K562 (cell line): ENCODE results near the gene ADGRL3. TPM values are rescaled to one million over a fixed set of nuclear protein-coding genes. Genes with fewer than 3 reads are reported as not detected.

ENCODE experiments used
- ATAC-seq: fragments of 200-7000 bp; cut with Tn5 transposase; 3 replicates; pipeline ENCODE4 v1.9.1; 2020; ENCODE audit warnings: moderate library complexity
- BruUV-seq: library from RNA; stranded (reverse); fragments of 400-500 nt; replicated peaks from 2 replicates; lab custom pipeline; 2021; lab: Mats Ljungman, UMichigan
- CTCF ChIA-PET: fragments of 300-600 bp; formaldehyde crosslinking; extraction: SDS; loops from one replicate; lab custom pipeline; 2021; ENCODE audit warnings: low intra/inter-chr PET ratio; lab: Yijun Ruan, JAX
- POLR2A ChIA-PET: fragments of 300-600, 350-650 bp; sonication (Branson Sonifier 250); formaldehyde crosslinking; extraction: SDS; loops from one replicate; lab custom pipeline; 2021; ENCODE audit warnings: antibody characterized with exemption, inconsistent platforms; lab: Yijun Ruan, JAX
- DNase-seq, 4 experiments: peaks; one replicate each; pipeline versions ENCODE4 v3.0.0 to v3.0.0-alpha.2; 2011 to 2018; ENCODE audit warnings: low spot score in 3 of 4, mixed read lengths in 3 of 4; ENCODE audit errors: extremely low read depth in 1 of 4
- FAIRE-seq: peaks from 2 replicates; lab custom pipeline; 2011; peaks lifted over from hg19 to GRCh38; lab: Jason Lieb, UNC
- H2AFZ ChIP-seq: 2 replicates; pipeline ENCODE4 v1.6.0; 2011; ENCODE audit warnings: low read depth, low read length, control low read depth, inconsistent platforms
- H3K27ac ChIP-seq: fragments of 200-600 bp; 3 replicates; pipeline ENCODE4 v1.8.0; 2011; ENCODE audit warnings: low read depth, mild to moderate bottlenecking, control low read depth, inconsistent platforms, low read length, moderate library complexity, mixed read lengths; ENCODE audit errors: extremely low read depth
- H3K27me3 ChIP-seq, 2 experiments: fragments of 300-600 bp in 1 of 2; 2 replicates in 1 of 2; 3 replicates in 1 of 2; pipeline versions ENCODE4 v1.6.0 to v1.8.0; 2011; ENCODE audit warnings: inconsistent platforms in 2 of 2, low read length in 2 of 2, mild to moderate bottlenecking in 1 of 2, mixed read lengths in 1 of 2, moderate library complexity in 1 of 2; ENCODE audit not compliant: control insufficient read depth in 2 of 2, insufficient read depth in 2 of 2
- H3K36me3 ChIP-seq: fragments of 300-600 bp; 3 replicates; pipeline ENCODE4 v1.8.0; 2011; ENCODE audit warnings: mild to moderate bottlenecking, low read length, inconsistent platforms; ENCODE audit not compliant: control insufficient read depth, insufficient read depth
- H3K4me1 ChIP-seq, 2 experiments: fragments of 200-600 bp in 1 of 2; replicated peaks in 1 of 2; 2 replicates in 1 of 2; 3 replicates in 1 of 2; pipeline versions ENCODE4 v1.5.1 to v1.8.0; 2011; ENCODE audit warnings: inconsistent platforms in 2 of 2, low read length in 2 of 2, mild to moderate bottlenecking in 1 of 2, mixed read lengths in 1 of 2, moderate library complexity in 1 of 2; ENCODE audit not compliant: control insufficient read depth in 2 of 2, insufficient read depth in 2 of 2
- H3K4me2 ChIP-seq: 2 replicates; pipeline ENCODE4 v1.6.1; 2011; ENCODE audit warnings: low read length, control low read depth, inconsistent platforms, mixed read lengths; ENCODE audit not compliant: insufficient read depth
- H3K4me3 ChIP-seq: fragments of 200-600 bp; sonication (generic), shearing (Covaris generic); 2 replicates; pipeline ENCODE4 v1.5.1; 2016; ENCODE audit warnings: control low read depth, inconsistent platforms
- H3K79me2 ChIP-seq: fragments of 200-600 bp; 3 replicates; pipeline ENCODE4 v1.8.0; 2011; ENCODE audit warnings: low read length, inconsistent platforms; ENCODE audit not compliant: control insufficient read depth, insufficient read depth
- H3K9ac ChIP-seq, 2 experiments: 2 replicates each; pipeline versions ENCODE4 v1.6.0 to v1.6.1; 2011; ENCODE audit warnings: low read depth in 2 of 2, low read length in 2 of 2, control low read depth in 1 of 2, inconsistent platforms in 1 of 2, mild to moderate bottlenecking in 1 of 2, mixed read lengths in 1 of 2; ENCODE audit not compliant: insufficient read depth in 1 of 2
- H3K9me1 ChIP-seq: one replicate; pipeline ENCODE4 v1.6.0; 2011; ENCODE audit warnings: inconsistent platforms, mild to moderate bottlenecking, low read length, moderate library complexity; ENCODE audit not compliant: control insufficient read depth, insufficient read depth
- H3K9me3 ChIP-seq: replicated peaks from 2 replicates; pipeline ENCODE4 v1.5.1; 2011; ENCODE audit warnings: low read depth, low read length, inconsistent platforms; ENCODE audit not compliant: control insufficient read depth, insufficient read depth
- H4K20me1 ChIP-seq: replicated peaks from 2 replicates; pipeline ENCODE4 v1.6.1; 2011; ENCODE audit warnings: low read length, inconsistent platforms, mixed read lengths; ENCODE audit not compliant: control insufficient read depth, insufficient read depth
- CBFA2T3 ChIP-seq: fragments of 450-650 bp; IDR thresholded peaks from 2 replicates; pipeline ENCODE4 v1.6.1; 2017
- CBX1 ChIP-seq: sonication (generic); IDR thresholded peaks from 2 replicates; pipeline ENCODE4 v1.6.1; 2016; ENCODE audit warnings: antibody characterized with exemption, low read depth, mild to moderate bottlenecking
- DDX20 ChIP-seq: fragments of 450-650 bp; IDR thresholded peaks from 2 replicates; pipeline ENCODE4 v1.6.1; 2016; ENCODE audit warnings: missing genetic modification characterization, low read depth, mild to moderate bottlenecking, missing compliant biosample characterization, moderate library complexity
- ILK ChIP-seq: fragments of 450-650 bp; IDR thresholded peaks from 2 replicates; pipeline ENCODE4 v1.6.1; 2016; ENCODE audit warnings: missing genetic modification characterization, low read depth, mild to moderate bottlenecking, missing compliant biosample characterization, moderate library complexity, borderline replicate concordance
- IRF2 ChIP-seq: sonication (generic); formaldehyde crosslinking; IDR thresholded peaks from 2 replicates; pipeline ENCODE4 v1.8.1; 2022; ENCODE audit warnings: mild to moderate bottlenecking, missing genetic modification reagents
- L3MBTL2 ChIP-seq: fragments of 450-650 bp; IDR thresholded peaks from 2 replicates; pipeline ENCODE4 v1.6.1; 2016; ENCODE audit warnings: mild to moderate bottlenecking, moderate library complexity
- MEIS2 ChIP-seq: fragments of 450-650 bp; IDR thresholded peaks from 2 replicates; pipeline ENCODE4 v1.6.1; 2014; ENCODE audit warnings: mild to moderate bottlenecking; ENCODE audit not compliant: partially characterized antibody
- POLR2H ChIP-seq: IDR thresholded peaks from 2 replicates; pipeline ENCODE4 v1.6.1; 2016; ENCODE audit warnings: missing genetic modification characterization, low read depth, mild to moderate bottlenecking, control low read depth, missing compliant biosample characterization, moderate library complexity
- PPARD ChIP-seq: fragments of 250-450 bp; sonication (Bioruptor Pico); IDR thresholded peaks from 2 replicates; pipeline ENCODE4 v1.8.0; 2022; ENCODE audit warnings: inconsistent platforms, mild to moderate bottlenecking, moderate library complexity
- PRPF4 ChIP-seq: fragments of 200-400 bp; formaldehyde crosslinking; IDR thresholded peaks from one replicate; pipeline ENCODE4 v1.6.1; 2017; ENCODE audit warnings: low read length, low read depth, mild to moderate bottlenecking; ENCODE audit not compliant: insufficient read depth, poor library complexity, severe bottlenecking
- SMAD2 ChIP-seq: fragments of 150-350 bp; IDR thresholded peaks from 2 replicates; pipeline ENCODE4 v1.6.1; 2014; ENCODE audit warnings: low read depth, mild to moderate bottlenecking, low read length
- SMAD4 ChIP-seq: fragments of 250-450 bp; sonication (Bioruptor Pico); conservative IDR thresholded peaks from 2 replicates; pipeline ENCODE4 v1.8.0; 2021; ENCODE audit warnings: inconsistent platforms, mild to moderate bottlenecking, moderate library complexity
- ZNF324 ChIP-seq: fragments of 250-450 bp; sonication (Bioruptor Pico); IDR thresholded peaks from 2 replicates; pipeline ENCODE4 v1.4.0; 2020; ENCODE audit warnings: mild to moderate bottlenecking
- ZNF699 ChIP-seq: fragments of 250-450 bp; sonication (Bioruptor Pico); IDR thresholded peaks from 2 replicates; pipeline ENCODE4 v1.8.0; 2021; ENCODE audit warnings: mild to moderate bottlenecking, moderate library complexity; ENCODE audit not compliant: insufficient replicate concordance
- ZNF76 ChIP-seq: fragments of 250-450 bp; sonication (Bioruptor Pico); IDR thresholded peaks from 2 replicates; pipeline ENCODE4 v1.4.0; 2020; ENCODE audit warnings: mild to moderate bottlenecking, moderate library complexity, borderline replicate concordance
- whole genome bisulfite sequencing: fragments of 100-300 bp; shearing (Covaris generic); methylation state at CpG from one replicate; pipeline ENCODE4 v1.1.6; 2016; ENCODE audit warnings: low coverage, mixed read lengths; ENCODE audit not compliant: insufficient coverage; ENCODE audit errors: missing lambda C conversion rate; 5-methylcytosine and 5-hydroxymethylcytosine counted together
- in situ Hi-C: fragments of 300-500 bp; cut with MboI; formaldehyde crosslinking; loops from 4 replicates; pipeline ENCODE4 v1.15.0; 2018; ENCODE audit warnings: inconsistent platforms, mixed read lengths
- intact Hi-C: fragments of 100-400 bp; cut with micrococcal nuclease; formaldehyde crosslinking; loops from 2 replicates; pipeline ENCODE4 v1.14.2; 2022
- polyA plus RNA-seq, 8 experiments: library from polyadenylated mRNA; depleted of rRNA in 4 of 8; stranded (reverse) in 5 of 8; unstranded in 3 of 8; fragments of >200 nt; fragmentation: Nextera tagmentation in 2 of 8; fragmentation: Illumina TruSeq in 1 of 8; extraction: Ambion mirVana in 2 of 8; extraction: Trizol in 1 of 8; gene quantifications; 2 replicates each; pipeline versions ENCODE4 v1.2.1 to v1.2.3, GENCODE V29; 2011 to 2014; ENCODE audit warnings: inconsistent platforms in 1 of 8, missing spikeins in 1 of 8
- total RNA-seq, 7 experiments: library from RNA; depleted of rRNA in 6 of 7; stranded (reverse); fragments of >200 nt in 6 of 7; fragmentation: Illumina TruSeq in 2 of 7; extraction: Trizol in 2 of 7; gene quantifications; 2 replicates each; pipeline versions ENCODE4 v1.2.1 to v1.2.3, GENCODE V29; 2011 to 2021; ENCODE audit warnings: low replicate concordance in 1 of 7
- TF ChIP-seq, protein P1 (sequence below): fragments of 450-650 bp; conservative IDR thresholded peaks from 2 replicates; pipeline ENCODE4 v1.6.1; 2016; ENCODE audit warnings: missing genetic modification characterization, low read depth, mild to moderate bottlenecking, missing compliant biosample characterization, moderate library complexity
- TF ChIP-seq, protein P2 (sequence below): sonication (generic); formaldehyde crosslinking; IDR thresholded peaks from 2 replicates; pipeline ENCODE4 v1.8.0; 2022; ENCODE audit warnings: mild to moderate bottlenecking, missing genetic modification reagents

The ADGRL3 gene
- total and polyA plus RNA-seq, 9 of the 15 experiments (the other 6 are each of a cell fraction or from before 2014, with no cell fraction given), result 0.03 to 0.14 (median 0.04) TPM; not detected in 2

DNA sequence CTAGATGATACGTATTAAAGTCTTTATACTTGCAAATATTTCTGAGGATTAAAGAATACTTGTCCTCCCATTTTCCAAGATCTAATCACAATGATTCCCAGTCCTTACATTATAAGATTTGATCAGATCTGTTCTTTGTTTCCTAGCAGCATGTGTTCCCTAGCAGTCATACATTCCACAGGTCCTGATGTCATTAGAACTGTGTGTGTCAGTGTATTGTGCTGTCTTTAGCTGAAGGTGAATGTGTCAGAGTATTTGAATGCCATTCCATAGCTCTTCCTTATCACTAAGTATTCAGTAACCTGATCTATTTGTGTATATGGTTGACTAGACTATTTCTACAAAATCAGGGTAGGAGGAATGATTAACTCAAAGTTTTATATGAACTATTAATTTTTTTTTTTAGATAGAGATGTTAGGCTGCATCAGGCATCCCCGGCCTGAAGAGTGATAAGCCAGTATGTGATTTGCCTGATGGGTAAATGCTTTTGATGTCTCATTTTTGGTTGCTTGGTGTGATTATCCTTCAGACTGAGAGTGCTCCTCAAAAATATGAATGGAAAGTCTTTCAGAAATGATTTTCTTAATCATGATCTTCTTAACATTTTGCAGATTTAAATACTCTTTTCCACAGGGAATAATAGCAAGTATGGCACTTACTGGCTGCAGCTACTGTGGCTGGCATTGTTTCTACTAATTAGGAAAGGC, 4.4 kb downstream of the ADGRL3 start:
- H3K4me3 ChIP-seq, result no peak overlapping the region
- ChIA-PET CTCF (no interaction called here), POLR2A (no interaction called here)
- H2AFZ ChIP-seq, result no peak overlapping the region
- no peak overlapping the region for H3K9ac ChIP-seq
- in situ Hi-C loops, result no loop called here
- H3K79me2 ChIP-seq, result no peaks in the 10 kb centered on the region
- H3K36me3 ChIP-seq, result no peaks in the 10 kb centered on the region
- H4K20me1 ChIP-seq, result no peaks in the 10 kb centered on the region
- DNase-seq, result no peak
- no peaks in the 10 kb centered on the region for H3K9me1 ChIP-seq
- intact Hi-C loops, result no loop called here
- ATAC-seq, result no peak
- no peak overlapping the region for H3K27ac ChIP-seq
- 3% methylated on average over 2 of the region's 2 CpGs for WGBS
- 0 out of 5 replicates have a peak, but pooled peaks cover 0 to 4% of the 10 kb centered on the region in 2 experiments for H3K27me3 ChIP-seq
- no peaks in the 10 kb centered on the region for H3K9me3 ChIP-seq
- no TSS peak for BruUV-seq
- FAIRE-seq, result no peak
- H3K4me2 ChIP-seq, result no peak overlapping the region
- peaks cover 0 to 3% of the 10 kb centered on the region in 2 experiments; a peak in 1 of 5 replicates for H3K4me1 ChIP-seq
- TF ChIP-seq IRF2 (no peak), PPARD (no peak), CBFA2T3 (no peak), SMAD2 (no peak), SMAD4 (no peak), CBX1 (no peak), L3MBTL2 (no peak), ZNF76 (CRISPR knock-in tag) (no peak), ZNF699 (CRISPR knock-in tag) (no peak), DDX20 (tag) (no peak), PRPF4 (no peak), POLR2H (no peak), ILK (tag) (no peak), MEIS2 (no peak), ZNF324 (CRISPR knock-in tag) (no peak)
- TF ChIP-seq, protein P1, sequence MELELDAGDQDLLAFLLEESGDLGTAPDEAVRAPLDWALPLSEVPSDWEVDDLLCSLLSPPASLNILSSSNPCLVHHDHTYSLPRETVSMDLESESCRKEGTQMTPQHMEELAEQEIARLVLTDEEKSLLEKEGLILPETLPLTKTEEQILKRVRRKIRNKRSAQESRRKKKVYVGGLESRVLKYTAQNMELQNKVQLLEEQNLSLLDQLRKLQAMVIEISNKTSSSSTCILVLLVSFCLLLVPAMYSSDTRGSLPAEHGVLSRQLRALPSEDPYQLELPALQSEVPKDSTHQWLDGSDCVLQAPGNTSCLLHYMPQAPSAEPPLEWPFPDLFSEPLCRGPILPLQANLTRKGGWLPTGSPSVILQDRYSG, result no peak
- TF ChIP-seq, protein P2, sequence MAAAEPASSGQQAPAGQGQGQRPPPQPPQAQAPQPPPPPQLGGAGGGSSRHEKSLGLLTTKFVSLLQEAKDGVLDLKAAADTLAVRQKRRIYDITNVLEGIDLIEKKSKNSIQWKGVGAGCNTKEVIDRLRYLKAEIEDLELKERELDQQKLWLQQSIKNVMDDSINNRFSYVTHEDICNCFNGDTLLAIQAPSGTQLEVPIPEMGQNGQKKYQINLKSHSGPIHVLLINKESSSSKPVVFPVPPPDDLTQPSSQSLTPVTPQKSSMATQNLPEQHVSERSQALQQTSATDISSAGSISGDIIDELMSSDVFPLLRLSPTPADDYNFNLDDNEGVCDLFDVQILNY (CRISPR knock-in tag), result no peak
